SK-N-SH (cell line): ENCODE data around the gene DLD. TPM values are rescaled to one million over a fixed set of nuclear protein-coding genes. Genes with fewer than 3 reads are reported as not detected.

Experiments used
- CTCF ChIA-PET: fragments of 300-600, 350-600 bp; formaldehyde crosslinking; extraction: SDS; loops from one replicate; lab custom pipeline; 2021; lab: Yijun Ruan, JAX
- POLR2A ChIA-PET: fragments of 350-600 bp; sonication (Branson Sonifier 250); formaldehyde crosslinking; extraction: SDS; loops from one replicate; lab custom pipeline; 2020; ENCODE audit warnings: antibody characterized with exemption, inconsistent platforms; lab: Yijun Ruan, JAX
- DNase-seq: peaks from one replicate; pipeline ENCODE4 v3.0.0; 2012
- H2AFZ ChIP-seq: fragments of 200-600 bp; sonication (generic); 2 replicates; pipeline ENCODE4 v1.8.1; 2016; ENCODE audit warnings: antibody characterized with exemption, mild to moderate bottlenecking, low read depth
- H3F3A ChIP-seq: fragments of 200-600 bp; sonication (generic); replicated peaks from 2 replicates; pipeline ENCODE3; 2016; ENCODE audit warnings: antibody characterized with exemption, mild to moderate bottlenecking; ENCODE audit not compliant: insufficient read depth
- H3K27ac ChIP-seq, 2 experiments: fragments of 200-500 bp in 1 of 2; fragments of 200-600 bp in 1 of 2; sonication (Bioruptor generic) in 1 of 2; sonication (generic), shearing (Covaris generic) in 1 of 2; 2 replicates each; pipeline versions ENCODE4 v1.5.1 to v1.6.1; 2014 to 2016; ENCODE audit warnings: low read depth in 2 of 2, inconsistent platforms in 1 of 2, low read length in 1 of 2, mild to moderate bottlenecking in 1 of 2, mixed read lengths in 1 of 2
- H3K27me3 ChIP-seq: fragments of 200-600 bp; sonication (generic), shearing (Covaris generic); 2 replicates; pipeline ENCODE4 v1.6.1; 2016; ENCODE audit warnings: mixed run types; ENCODE audit not compliant: insufficient read depth
- H3K36me3 ChIP-seq, 2 experiments: fragments of 200-500 bp in 1 of 2; fragments of 200-600 bp in 1 of 2; sonication (Bioruptor generic) in 1 of 2; sonication (generic) in 1 of 2; replicated peaks in 1 of 2; 2 replicates each; pipeline versions ENCODE3 to v1.5.1; 2014 to 2016; ENCODE audit warnings: low read length in 1 of 2, mild to moderate bottlenecking in 1 of 2; ENCODE audit not compliant: insufficient read depth in 2 of 2, control insufficient read depth in 1 of 2
- H3K4me1 ChIP-seq, 2 experiments: fragments of 200-500 bp in 1 of 2; fragments of 200-600 bp in 1 of 2; sonication (Bioruptor generic) in 1 of 2; sonication (generic), shearing (Covaris generic) in 1 of 2; 2 replicates each; pipeline versions ENCODE4 v1.5.1 to v1.6.1; 2014 to 2016; ENCODE audit warnings: low read depth in 1 of 2, low read length in 1 of 2, mixed run types in 1 of 2; ENCODE audit not compliant: insufficient read depth in 2 of 2, control insufficient read depth in 1 of 2
- H3K4me2 ChIP-seq: fragments of 200-600 bp; sonication (generic), shearing (Covaris generic); 2 replicates; pipeline ENCODE4 v1.6.1; 2017; ENCODE audit warnings: mixed run types
- H3K4me3 ChIP-seq, 2 experiments: fragments of 200-500 bp in 1 of 2; fragments of 200-600 bp in 1 of 2; sonication (Bioruptor generic) in 1 of 2; sonication (generic), shearing (Covaris generic) in 1 of 2; 2 replicates each; pipeline versions ENCODE4 v1.5.1 to v1.8.1; 2014 to 2016; ENCODE audit warnings: low read depth in 2 of 2, inconsistent platforms in 1 of 2, low read length in 1 of 2, mild to moderate bottlenecking in 1 of 2, mixed read lengths in 1 of 2, moderate library complexity in 1 of 2
- H3K79me2 ChIP-seq: fragments of 200-600 bp; sonication (generic); 2 replicates; pipeline ENCODE4 v1.8.1; 2017; ENCODE audit warnings: mild to moderate bottlenecking; ENCODE audit not compliant: insufficient read depth
- H3K9ac ChIP-seq: fragments of 200-600 bp; sonication (generic); 2 replicates; pipeline ENCODE4 v1.6.1; 2017; ENCODE audit warnings: mixed run types
- H3K9me2 ChIP-seq: fragments of 200-600 bp; sonication (generic); 2 replicates; pipeline ENCODE4 v1.6.1; 2017; ENCODE audit warnings: mixed run types
- H3K9me3 ChIP-seq: fragments of 200-600 bp; sonication (generic); 2 replicates; pipeline ENCODE4 v1.6.1; 2017; ENCODE audit warnings: mixed run types, mild to moderate bottlenecking, moderate library complexity
- H4K20me1 ChIP-seq: fragments of 200-600 bp; sonication (generic); 2 replicates; pipeline ENCODE4 v1.6.1; 2017; ENCODE audit warnings: mild to moderate bottlenecking, mixed run types; ENCODE audit not compliant: insufficient read depth
- EZH2phosphoT487 ChIP-seq: fragments of 200-600 bp; sonication (generic); IDR thresholded peaks from 2 replicates; pipeline ENCODE4 v1.6.1; 2017; ENCODE audit warnings: low read depth, mixed run types, mild to moderate bottlenecking, antibody characterized with exemption, moderate library complexity, borderline replicate concordance
- FOSL2 ChIP-seq: IDR thresholded peaks from 2 replicates; pipeline ENCODE4 v1.4.0; 2012; ENCODE audit warnings: low read depth, mild to moderate bottlenecking, moderate library complexity, borderline replicate concordance
- GATA2 ChIP-seq: sonication (generic); formaldehyde crosslinking; IDR thresholded peaks from 2 replicates; pipeline ENCODE4 v1.5.0; 2020; ENCODE audit warnings: mild to moderate bottlenecking, missing genetic modification reagents
- MXI1 ChIP-seq: IDR thresholded peaks from 2 replicates; pipeline ENCODE4 v1.6.1; 2012; ENCODE audit warnings: mild to moderate bottlenecking, low read depth, low read length, improper control_type of control experiment
- RAD21 ChIP-seq: IDR thresholded peaks from 2 replicates; pipeline ENCODE4 v1.6.1; 2012; ENCODE audit warnings: mild to moderate bottlenecking, low read length
- RCOR1 ChIP-seq: fragments of 150-350 bp; IDR thresholded peaks from 2 replicates; pipeline ENCODE4 v1.6.1; 2017; ENCODE audit warnings: antibody characterized with exemption, low read length
- SMC3 ChIP-seq: IDR thresholded peaks from 2 replicates; pipeline ENCODE4 v1.6.1; 2012; ENCODE audit warnings: low read depth, low read length, improper control_type of control experiment
- TEAD4 ChIP-seq: IDR thresholded peaks from 2 replicates; pipeline ENCODE4 v1.4.0; 2012; ENCODE audit warnings: mild to moderate bottlenecking, borderline replicate concordance; ENCODE audit not compliant: insufficient read depth
- WGBS: methylation state at CpG from one replicate; pipeline ENCODE4 v1.1.6; 2017; ENCODE audit warnings: low lambda C conversion rate; 5-methylcytosine and 5-hydroxymethylcytosine counted together
- polyA plus RNA-seq, 3 experiments: library from polyadenylated mRNA; depleted of rRNA; stranded (reverse); fragments of >200 nt; gene quantifications; 2 replicates each; pipeline ENCODE4 v1.2.3, GENCODE V29; 2012
- TF ChIP-seq, protein P1 (sequence below): IDR thresholded peaks from 2 replicates; pipeline ENCODE4 v1.6.1; 2012; ENCODE audit warnings: mild to moderate bottlenecking, low read depth, low read length, moderate library complexity

The DLD gene
- polyA plus RNA-seq, 1 of the 3 experiments (the other 2 are of a cell fraction) = 140 TPM

DNA sequence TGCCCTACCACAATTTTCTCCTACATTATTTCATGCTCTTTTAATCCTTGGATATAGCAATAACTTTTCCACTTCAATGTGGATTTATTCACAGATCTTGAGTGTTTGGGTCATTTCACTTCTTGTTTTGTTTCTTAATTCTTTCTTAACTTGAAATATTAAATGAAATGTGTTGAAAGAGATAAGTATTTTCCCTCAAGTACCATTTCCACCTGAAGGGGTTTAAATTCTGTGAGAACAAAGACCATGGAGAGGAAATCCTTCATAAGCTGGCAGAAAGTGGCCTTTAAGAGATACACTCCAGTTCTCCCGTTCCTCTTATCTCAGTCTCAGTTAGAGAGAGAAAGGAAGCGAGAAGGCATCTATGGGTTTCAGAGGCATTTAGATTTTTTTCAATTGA is 14.1 kb upstream of the DLD start:
- Histone ChIP-seq H3K4me1 (peaks cover 0 to 2% of the 10 kb centered on the region in 2 experiments; a peak in 1 of 4 replicates), H3K4me3 (no peak overlapping the region), H3K9ac (no peak overlapping the region), H3K4me2 (no peak overlapping the region), H3K27me3 (no peaks in the 10 kb centered on the region), H2AFZ (no peak overlapping the region), H4K20me1 (no peaks in the 10 kb centered on the region), H3K79me2 (no peaks in the 10 kb centered on the region), H3K9me3 (no peaks in the 10 kb centered on the region), H3K27ac (no peak overlapping the region), H3F3A (peaks cover 8% of the 10 kb centered on the region), H3K36me3 (no peaks in the 10 kb centered on the region), H3K9me2 (no peaks in the 10 kb centered on the region)
- no peak for DNase-seq
- CTCF ChIA-PET = interaction anchor here (0.6 to 11.3 kb wide), 6 partner anchors 8 to 269 kb away, joined by 3 to 284 read pairs (median 3); partner anchors contain the start of gene CBLL1
- no peak for TF ChIP-seq FOSL2
- TF ChIP-seq GATA2 (CRISPR knock-in tag) = no peak
- TF ChIP-seq RAD21 = no peak
- TF ChIP-seq, protein P1, sequence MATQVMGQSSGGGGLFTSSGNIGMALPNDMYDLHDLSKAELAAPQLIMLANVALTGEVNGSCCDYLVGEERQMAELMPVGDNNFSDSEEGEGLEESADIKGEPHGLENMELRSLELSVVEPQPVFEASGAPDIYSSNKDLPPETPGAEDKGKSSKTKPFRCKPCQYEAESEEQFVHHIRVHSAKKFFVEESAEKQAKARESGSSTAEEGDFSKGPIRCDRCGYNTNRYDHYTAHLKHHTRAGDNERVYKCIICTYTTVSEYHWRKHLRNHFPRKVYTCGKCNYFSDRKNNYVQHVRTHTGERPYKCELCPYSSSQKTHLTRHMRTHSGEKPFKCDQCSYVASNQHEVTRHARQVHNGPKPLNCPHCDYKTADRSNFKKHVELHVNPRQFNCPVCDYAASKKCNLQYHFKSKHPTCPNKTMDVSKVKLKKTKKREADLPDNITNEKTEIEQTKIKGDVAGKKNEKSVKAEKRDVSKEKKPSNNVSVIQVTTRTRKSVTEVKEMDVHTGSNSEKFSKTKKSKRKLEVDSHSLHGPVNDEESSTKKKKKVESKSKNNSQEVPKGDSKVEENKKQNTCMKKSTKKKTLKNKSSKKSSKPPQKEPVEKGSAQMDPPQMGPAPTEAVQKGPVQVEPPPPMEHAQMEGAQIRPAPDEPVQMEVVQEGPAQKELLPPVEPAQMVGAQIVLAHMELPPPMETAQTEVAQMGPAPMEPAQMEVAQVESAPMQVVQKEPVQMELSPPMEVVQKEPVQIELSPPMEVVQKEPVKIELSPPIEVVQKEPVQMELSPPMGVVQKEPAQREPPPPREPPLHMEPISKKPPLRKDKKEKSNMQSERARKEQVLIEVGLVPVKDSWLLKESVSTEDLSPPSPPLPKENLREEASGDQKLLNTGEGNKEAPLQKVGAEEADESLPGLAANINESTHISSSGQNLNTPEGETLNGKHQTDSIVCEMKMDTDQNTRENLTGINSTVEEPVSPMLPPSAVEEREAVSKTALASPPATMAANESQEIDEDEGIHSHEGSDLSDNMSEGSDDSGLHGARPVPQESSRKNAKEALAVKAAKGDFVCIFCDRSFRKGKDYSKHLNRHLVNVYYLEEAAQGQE = no peak
- no peak for TF ChIP-seq MXI1
- no peak for TF ChIP-seq SMC3
- 88% methylated on average over 2 of the region's 2 CpGs for WGBS
- POLR2A ChIA-PET = no interaction called here

DNA sequence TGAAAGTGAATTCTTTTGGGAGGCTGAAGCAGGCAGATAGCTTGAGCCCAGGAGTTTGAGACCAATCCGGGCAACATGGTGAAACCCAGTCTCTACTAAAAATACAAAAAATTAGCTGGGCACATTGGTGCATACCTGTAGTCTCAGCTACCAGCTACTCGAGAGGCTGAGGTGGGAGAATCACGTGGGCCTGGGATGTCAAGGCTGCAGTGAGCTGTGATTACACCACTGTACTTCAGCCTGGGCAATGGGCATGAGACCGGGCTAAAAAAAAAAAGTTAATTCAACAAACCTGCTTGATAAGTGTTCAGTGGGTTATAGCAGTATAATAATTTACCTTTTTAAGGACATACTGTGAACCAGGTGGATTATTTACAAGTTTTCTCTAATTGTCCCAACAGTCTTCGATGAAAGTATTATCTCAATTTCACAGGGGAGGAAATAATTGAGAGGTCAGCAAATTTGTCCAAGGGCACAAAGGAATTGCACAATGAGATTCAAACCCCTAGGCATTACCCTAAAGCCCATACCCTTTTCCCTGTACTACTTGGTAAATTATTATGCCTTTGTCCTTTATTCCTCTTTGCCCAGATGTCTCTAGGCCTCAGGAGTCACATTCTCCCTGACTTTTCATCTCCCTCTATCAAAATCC is 13.1 kb upstream of the DLD start:
- POLR2A ChIA-PET = no interaction called here
- Histone ChIP-seq H3K4me1 (peaks cover 0 to 2% of the 10 kb centered on the region in 2 experiments; a peak in 1 of 4 replicates), H3K36me3 (no peaks in the 10 kb centered on the region), H3K27ac (no peak overlapping the region), H3K9me3 (no peaks in the 10 kb centered on the region), H3K9me2 (no peaks in the 10 kb centered on the region), H3K27me3 (no peaks in the 10 kb centered on the region), H3K9ac (no peak overlapping the region), H4K20me1 (no peaks in the 10 kb centered on the region), H3K4me3 (no peak overlapping the region), H3K4me2 (no peak overlapping the region), H3K79me2 (no peaks in the 10 kb centered on the region), H2AFZ (no peak overlapping the region), H3F3A (peaks cover 8% of the 10 kb centered on the region)
- TF ChIP-seq TEAD4 (no peak), EZH2phosphoT487 (no peak), SMC3 (no peak), RCOR1 (no peak)
- CTCF ChIA-PET = interaction anchor here (0.6 to 11.3 kb wide), 6 partner anchors 9 to 711 kb away, joined by 3 to 284 read pairs (median 32); partner anchors contain the start of genes CBLL1 and DLD
- DNase-seq = no peak
- 72% methylated on average over 5 of the region's 5 CpGs for WGBS
